Activated CD8-positive, alpha-beta memory T cell treated with anti-CD3 and anti-CD28 coated beads, Interleukin-2, amount 10 ng/mL, durations not matched to agents 7 days and 5 days (primary cell): Measurements from ENCODE around the gene LMAN2L. TPM values are rescaled to one million over a fixed set of nuclear protein-coding genes. Genes with fewer than 3 reads are reported as not detected.

Experiments used
- ATAC-seq: fragments of 150-1000 bp; cut with Tn5 transposase; one replicate; pipeline ENCODE4 v1.10.0; 2021; ENCODE audit warnings: moderate library complexity
- CTCF ChIA-PET: fragments of 350-600 bp; sonication (Branson Sonifier 250); formaldehyde crosslinking; loops from one replicate; lab custom pipeline; 2021; ENCODE audit warnings: antibody characterized with exemption; lab: Charles Lee
- DNase-seq: peaks from one replicate; pipeline ENCODE4 v3.0.0-alpha.2; 2020
- H3K27ac Mint-ChIP-seq: one replicate; pipeline ENCODE4 v1.8.0; 2021; ENCODE audit warnings: mild to moderate bottlenecking, mixed read lengths
- H3K27me3 Mint-ChIP-seq: one replicate; pipeline ENCODE4 v1.8.0; 2021; ENCODE audit warnings: mixed read lengths
- H3K36me3 Mint-ChIP-seq: one replicate; pipeline ENCODE4 v1.8.0; 2021; ENCODE audit warnings: mild to moderate bottlenecking, mixed read lengths
- H3K4me1 Mint-ChIP-seq: one replicate; pipeline ENCODE4 v1.8.0; 2021; ENCODE audit warnings: mixed read lengths
- H3K4me3 Mint-ChIP-seq: one replicate; pipeline ENCODE4 v1.8.0; 2021; ENCODE audit warnings: mild to moderate bottlenecking, moderate library complexity, mixed read lengths
- H3K9me3 Mint-ChIP-seq: one replicate; pipeline ENCODE4 v1.8.0; 2022; ENCODE audit warnings: low read depth, mixed read lengths
- total RNA-seq, 2 experiments: library from RNA; stranded (reverse); gene quantifications; one replicate each; pipeline ENCODE4 v1.2.3, GENCODE V29; 2021

LMAN2L gene
- total RNA-seq, 2 experiments from 2014 or later, result 7.3 to 7.5 TPM

DNA sequence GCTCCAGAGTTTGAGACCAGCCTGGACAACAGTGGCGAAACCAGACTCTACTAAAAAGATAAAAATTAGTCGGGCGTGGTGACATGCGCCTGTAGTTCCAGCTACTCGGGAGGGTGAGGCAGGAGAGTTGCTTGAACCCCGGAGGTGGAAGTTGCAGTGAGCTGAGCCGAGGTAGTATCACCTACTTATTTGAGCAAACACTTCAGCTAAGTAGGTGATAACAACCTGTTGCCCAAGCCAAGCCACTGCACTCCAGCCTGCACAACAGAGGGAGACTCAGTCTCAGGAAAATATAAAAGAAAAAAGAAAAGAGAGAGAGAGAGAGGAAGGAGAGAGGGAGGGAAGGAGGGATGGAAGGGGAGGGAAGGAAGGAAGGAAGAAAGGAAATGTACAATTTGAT lies 76.0 kb downstream of the LMAN2L start:
- CTCF ChIA-PET, result no interaction called here
- Mint-ChIP-seq H3K27ac (no peak overlapping the region), H3K4me1 (no peaks in the 10 kb centered on the region)

DNA sequence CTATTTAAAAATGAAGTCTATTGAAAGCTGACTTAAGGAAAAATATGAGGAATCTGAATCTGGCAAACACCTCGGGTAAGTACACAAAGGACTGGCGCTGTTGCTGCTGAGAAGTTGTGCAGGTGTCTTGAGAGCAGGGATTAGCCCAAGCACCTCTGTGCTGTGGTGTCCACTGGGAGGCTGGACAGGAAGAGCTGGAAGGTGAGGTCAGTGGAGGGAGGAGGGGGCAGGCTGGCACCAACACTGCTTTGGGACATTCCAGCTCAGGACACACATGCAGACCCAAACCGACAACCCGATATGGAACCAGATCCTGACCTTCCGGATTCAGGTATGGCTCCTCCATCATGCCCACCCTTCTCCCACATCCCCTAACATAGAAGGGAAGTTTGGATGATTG lies 76.7 kb downstream of the LMAN2L start:
- Mint-ChIP-seq H3K9me3 (no peaks in the 10 kb centered on the region), H3K4me1 (no peaks in the 10 kb centered on the region), H3K27me3 (peaks cover 4% of the 10 kb centered on the region), H3K4me3 (no peak overlapping the region), H3K27ac (no peak overlapping the region), H3K36me3 (no peaks in the 10 kb centered on the region)
- CTCF ChIA-PET, result interaction anchor here (0.5 kb wide), 1 partner anchor 213 kb away, joined by 3 read pairs; no protein-coding TSS in a partner anchor
- DNase-seq (no peak), ATAC-seq (no peak)

More for the DNA sequence above, 76.0 kb downstream of the LMAN2L start:
- Mint-ChIP-seq H3K36me3 (no peaks in the 10 kb centered on the region), H3K9me3 (no peaks in the 10 kb centered on the region), H3K27me3 (peaks cover 4% of the 10 kb centered on the region), H3K4me3 (no peak overlapping the region)
- ATAC-seq (no peak), DNase-seq (no peak)

GRCh38 chr2:96662360-96662759 lies 77.5 kb downstream of the LMAN2L start:
- ATAC-seq (no peak), DNase-seq (no peak)
- CTCF ChIA-PET, result no interaction called here
- no peaks in the 10 kb centered on the region for H3K9me3 Mint-ChIP-seq
- H3K4me3 Mint-ChIP-seq, result no peak overlapping the region
- H3K36me3 Mint-ChIP-seq, result no peaks in the 10 kb centered on the region
- H3K4me1 Mint-ChIP-seq, result no peaks in the 10 kb centered on the region
- H3K27me3 Mint-ChIP-seq, result peaks cover 4% of the 10 kb centered on the region
- H3K27ac Mint-ChIP-seq, result no peak overlapping the region

- no peak for ATAC-seq
- no peaks in the 10 kb centered on the region for H3K4me1 Mint-ChIP-seq
- H3K9me3 Mint-ChIP-seq, result no peaks in the 10 kb centered on the region
- H3K4me3 Mint-ChIP-seq, result no peak overlapping the region
- CTCF ChIA-PET, result no interaction called here
- peaks cover 4% of the 10 kb centered on the region for H3K27me3 Mint-ChIP-seq
- DNase-seq, result no peak
- no peak overlapping the region for H3K27ac Mint-ChIP-seq
- no peaks in the 10 kb centered on the region for H3K36me3 Mint-ChIP-seq
These were observed 78.5 kb downstream of the LMAN2L start for GRCh38 chr2:96661324-96661723.

GRCh38 chr2:96656540-96656939 lies 83.3 kb downstream of the LMAN2L start:
- Mint-ChIP-seq H3K9me3 (no peaks in the 10 kb centered on the region), H3K27me3 (peaks cover 11% of the 10 kb centered on the region), H3K27ac (no peak overlapping the region), H3K4me1 (no peaks in the 10 kb centered on the region), H3K4me3 (no peak overlapping the region), H3K36me3 (no peaks in the 10 kb centered on the region)
- no peak for ATAC-seq
- no peak for DNase-seq
- CTCF ChIA-PET, result no interaction called here

Other genes with a start within 250 kb of the LMAN2L start
- gene NEURL3, start 234.7 kb downstream of the LMAN2L start, total RNA-seq, result under 1 TPM; 0.38 to 0.52 TPM
- 10 to 100 TPM; 57.9 to 70.5 TPM for gene ARID5A, start 203.3 kb downstream of the LMAN2L start, total RNA-seq
- 10 to 100 TPM; 74.6 to 84.0 TPM for gene KANSL3, start 101.8 kb downstream of the LMAN2L start, total RNA-seq
- gene FER1L5, start 97.3 kb downstream of the LMAN2L start, total RNA-seq, result not detected
- gene CNNM4, start 20.8 kb upstream of the LMAN2L start, total RNA-seq, result 1 to 10 TPM; 7.6 to 7.9 TPM
- gene CNNM3, start 76.2 kb upstream of the LMAN2L start, total RNA-seq, result 10 to 100 TPM; 28.0 to 30.5 TPM
- gene ANKRD23, start 104.0 kb upstream of the LMAN2L start, total RNA-seq, result 10 to 100 TPM; 10.4 to 14.8 TPM
- gene ANKRD39, start 118.0 kb upstream of the LMAN2L start, total RNA-seq, result 10 to 100 TPM; 32.6 to 42.6 TPM
- 10 to 100 TPM in 1 of 2 experiments, 1 to 10 TPM in 1; 9.7 to 11.6 TPM for gene SEMA4C, start 130.0 kb upstream of the LMAN2L start, total RNA-seq
- gene FAM178B, start 246.5 kb upstream of the LMAN2L start, total RNA-seq, result not detected